SK-N-SH treated with all-trans-retinoic acid at 6 μM for 48 hours (cell line): ENCODE measurements around the gene LRMDA.

Experiments used
- ATAC-seq: fragments of 200-7000 bp; cut with Tn5 transposase; 3 replicates; pipeline ENCODE4 v1.9.1; 2020; ENCODE audit warnings: mild to moderate bottlenecking, moderate library complexity
- ARNTL ChIP-seq: fragments of 450-650 bp; formaldehyde crosslinking; IDR thresholded peaks from 2 replicates; pipeline ENCODE4 v1.5.0; 2020; ENCODE audit warnings: low read depth, mild to moderate bottlenecking, moderate library complexity, borderline replicate concordance
- BACH2 ChIP-seq: fragments of 250-450 bp; sonication (Bioruptor Pico); IDR thresholded peaks from 2 replicates; pipeline ENCODE4 v1.9.0; 2021; ENCODE audit warnings: mild to moderate bottlenecking, borderline replicate concordance
- CREB5 ChIP-seq: fragments of 250-450 bp; sonication (Bioruptor Pico); IDR thresholded peaks from 2 replicates; pipeline ENCODE4 v1.5.1; 2020; ENCODE audit warnings: low read depth, mild to moderate bottlenecking, moderate library complexity
- CSDC2 ChIP-seq: fragments of 250-450 bp; sonication (Bioruptor Pico); IDR thresholded peaks from 2 replicates; pipeline ENCODE4 v1.5.0; 2020; ENCODE audit warnings: mild to moderate bottlenecking, moderate library complexity
- CSRNP3 ChIP-seq: fragments of 250-450 bp; sonication (Bioruptor Pico); IDR thresholded peaks from 2 replicates; pipeline ENCODE4 v1.5.1; 2021; ENCODE audit warnings: mild to moderate bottlenecking, moderate library complexity
- ESRRG ChIP-seq: fragments of 250-450 bp; sonication (Bioruptor Pico); IDR thresholded peaks from 2 replicates; pipeline ENCODE4 v1.6.1; 2021; ENCODE audit warnings: mild to moderate bottlenecking
- GLIS3 ChIP-seq: fragments of 250-450 bp; sonication (Bioruptor Pico); IDR thresholded peaks from 2 replicates; pipeline ENCODE4 v1.5.0; 2020; ENCODE audit warnings: mild to moderate bottlenecking, moderate library complexity
- ISL1 ChIP-seq: fragments of 250-450 bp; sonication (Bioruptor Pico); IDR thresholded peaks from 2 replicates; pipeline ENCODE4 v2.1.2; 2022; ENCODE audit warnings: mild to moderate bottlenecking, moderate library complexity
- OSR1 ChIP-seq: fragments of 250-450 bp; sonication (Bioruptor Pico); IDR thresholded peaks from 2 replicates; pipeline ENCODE4 v1.8.0; 2022; ENCODE audit warnings: moderate library complexity, mild to moderate bottlenecking, inconsistent platforms
- POU6F1 ChIP-seq: fragments of 250-450 bp; sonication (Bioruptor Pico); IDR thresholded peaks from 2 replicates; pipeline ENCODE4 v1.8.0; 2021; ENCODE audit warnings: low read depth, mild to moderate bottlenecking, moderate library complexity, borderline replicate concordance
- PPARA ChIP-seq: fragments of 250-450 bp; sonication (Bioruptor Pico); IDR thresholded peaks from 2 replicates; pipeline ENCODE4 v1.5.0; 2020; ENCODE audit warnings: mild to moderate bottlenecking, borderline replicate concordance
- RARB ChIP-seq: fragments of 250-450 bp; sonication (Bioruptor Pico); IDR thresholded peaks from 2 replicates; pipeline ENCODE4 v1.8.0; 2021; ENCODE audit warnings: mild to moderate bottlenecking, moderate library complexity
- TCF4 ChIP-seq: fragments of 250-450 bp; sonication (Bioruptor Pico); IDR thresholded peaks from 2 replicates; pipeline ENCODE4 v1.8.0; 2021; ENCODE audit warnings: mild to moderate bottlenecking, moderate library complexity, borderline replicate concordance
- TOX ChIP-seq: fragments of 250-450 bp; sonication (Bioruptor Pico); IDR thresholded peaks from 2 replicates; pipeline ENCODE4 v1.8.0; 2021; ENCODE audit warnings: mild to moderate bottlenecking, moderate library complexity, borderline replicate concordance
- TSHZ2 ChIP-seq: fragments of 250-450 bp; sonication (Bioruptor Pico); IDR thresholded peaks from 2 replicates; pipeline ENCODE4 v1.5.0; 2020; ENCODE audit warnings: mild to moderate bottlenecking, moderate library complexity
- ZC3H10 ChIP-seq: fragments of 250-450 bp; sonication (Bioruptor Pico); IDR thresholded peaks from 2 replicates; pipeline ENCODE4 v1.5.1; 2021; ENCODE audit warnings: mild to moderate bottlenecking, moderate library complexity
- ZFP3 ChIP-seq: fragments of 250-450 bp; sonication (Bioruptor Pico); IDR thresholded peaks from 2 replicates; pipeline ENCODE4 v1.5.0; 2020; ENCODE audit warnings: mild to moderate bottlenecking, moderate library complexity
- ZFP30 ChIP-seq: fragments of 450-650 bp; formaldehyde crosslinking; IDR thresholded peaks from 2 replicates; pipeline ENCODE4 v1.5.0; 2022; ENCODE audit warnings: mild to moderate bottlenecking, moderate library complexity
- ZNF565 ChIP-seq: fragments of 450-650 bp; formaldehyde crosslinking; conservative IDR thresholded peaks from 2 replicates; pipeline ENCODE4 v1.5.0; 2020; ENCODE audit warnings: low read depth, mild to moderate bottlenecking, moderate library complexity
- ZNF70 ChIP-seq: fragments of 450-650 bp; formaldehyde crosslinking; IDR thresholded peaks from 2 replicates; pipeline ENCODE4 v1.5.0; 2020; ENCODE audit warnings: mild to moderate bottlenecking, moderate library complexity
- ZNF8 ChIP-seq: fragments of 450-650 bp; formaldehyde crosslinking; IDR thresholded peaks from 2 replicates; pipeline ENCODE4 v1.5.0; 2020; ENCODE audit warnings: mild to moderate bottlenecking, moderate library complexity
- TF ChIP-seq, protein P1 (sequence below): fragments of 250-450 bp; sonication (Bioruptor Pico); IDR thresholded peaks from 2 replicates; pipeline ENCODE4 v1.8.0; 2020; ENCODE audit warnings: mild to moderate bottlenecking, moderate library complexity, borderline replicate concordance

Gene LRMDA

GRCh38 chr10:76395251-76395650, 963.8 kb downstream of the LRMDA start:
- TF ChIP-seq, protein P1, sequence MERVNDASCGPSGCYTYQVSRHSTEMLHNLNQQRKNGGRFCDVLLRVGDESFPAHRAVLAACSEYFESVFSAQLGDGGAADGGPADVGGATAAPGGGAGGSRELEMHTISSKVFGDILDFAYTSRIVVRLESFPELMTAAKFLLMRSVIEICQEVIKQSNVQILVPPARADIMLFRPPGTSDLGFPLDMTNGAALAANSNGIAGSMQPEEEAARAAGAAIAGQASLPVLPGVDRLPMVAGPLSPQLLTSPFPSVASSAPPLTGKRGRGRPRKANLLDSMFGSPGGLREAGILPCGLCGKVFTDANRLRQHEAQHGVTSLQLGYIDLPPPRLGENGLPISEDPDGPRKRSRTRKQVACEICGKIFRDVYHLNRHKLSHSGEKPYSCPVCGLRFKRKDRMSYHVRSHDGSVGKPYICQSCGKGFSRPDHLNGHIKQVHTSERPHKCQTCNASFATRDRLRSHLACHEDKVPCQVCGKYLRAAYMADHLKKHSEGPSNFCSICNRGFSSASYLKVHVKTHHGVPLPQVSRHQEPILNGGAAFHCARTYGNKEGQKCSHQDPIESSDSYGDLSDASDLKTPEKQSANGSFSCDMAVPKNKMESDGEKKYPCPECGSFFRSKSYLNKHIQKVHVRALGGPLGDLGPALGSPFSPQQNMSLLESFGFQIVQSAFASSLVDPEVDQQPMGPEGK (CRISPR knock-in tag), result no peak
- TF ChIP-seq CREB5 (CRISPR knock-in tag) (no peak), ISL1 (CRISPR knock-in tag) (no peak), TSHZ2 (CRISPR knock-in tag) (no peak), GLIS3 (CRISPR knock-in tag) (no peak), ESRRG (CRISPR knock-in tag) (no peak), ZNF8 (no peak), CSDC2 (CRISPR knock-in tag) (no peak), PPARA (no peak), TCF4 (no peak), ARNTL (CRISPR knock-in tag) (no peak), ZNF70 (no peak), OSR1 (CRISPR knock-in tag) (no peak), POU6F1 (CRISPR knock-in tag) (no peak), BACH2 (CRISPR knock-in tag) (no peak), TOX (CRISPR knock-in tag) (no peak), ZFP30 (CRISPR knock-in tag) (no peak)
- ATAC-seq, result no peak

- no peak for ATAC-seq
- TF ChIP-seq ESRRG (CRISPR knock-in tag) (no peak), ISL1 (CRISPR knock-in tag) (no peak), ZFP3 (CRISPR knock-in tag) (no peak), ZNF565 (CRISPR knock-in tag) (no peak), RARB (CRISPR knock-in tag) (no peak), CSRNP3 (CRISPR knock-in tag) (no peak)
These were observed 964.7 kb downstream of the LRMDA start for GRCh38 chr10:76396134-76396533.

DNA sequence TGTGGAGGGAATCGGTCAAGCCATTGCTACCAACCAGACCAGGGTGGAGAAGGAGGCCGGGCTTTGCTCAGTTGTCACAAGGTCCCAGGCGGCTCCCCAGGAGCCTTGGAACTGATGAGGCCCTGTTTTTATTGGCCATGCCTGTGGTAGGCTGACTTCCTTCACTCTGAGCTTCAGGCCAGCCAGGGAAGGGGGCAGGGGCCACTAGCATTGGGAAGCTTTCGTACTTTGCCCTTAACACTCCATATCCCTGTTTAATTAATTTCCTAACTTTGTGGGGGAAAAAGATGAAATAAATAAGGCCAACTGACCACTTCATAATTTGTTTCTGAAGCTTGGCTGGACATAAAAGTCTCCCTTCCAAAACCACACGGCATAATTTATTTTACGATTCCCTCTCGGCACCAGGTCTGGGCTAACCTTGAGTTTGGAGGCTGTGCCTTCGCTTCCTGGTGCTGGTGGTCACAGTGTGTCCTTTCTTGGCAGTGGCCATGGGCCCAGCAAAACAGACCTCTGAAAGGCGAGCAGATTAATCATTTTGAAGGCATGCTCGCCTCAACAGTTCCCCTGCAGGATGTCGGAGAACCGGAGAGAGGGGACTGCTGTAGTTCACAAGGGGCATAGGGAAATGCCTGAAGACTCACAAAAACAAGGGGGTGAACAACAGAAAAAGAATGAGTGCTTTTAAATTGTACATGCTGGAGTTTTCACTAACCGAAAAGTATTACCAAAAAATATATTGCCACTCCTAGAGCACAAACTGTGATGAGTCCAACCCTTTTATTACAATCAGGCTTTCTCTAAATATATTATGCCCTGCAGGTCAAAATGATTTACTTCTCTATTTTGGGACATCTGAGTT, 966.0 kb downstream of the LRMDA start:
- ATAC-seq, result no peak
- TF ChIP-seq RARB (CRISPR knock-in tag), result no peak
- no peak for TF ChIP-seq ESRRG (CRISPR knock-in tag)
- no peak for TF ChIP-seq OSR1 (CRISPR knock-in tag)
- no peak for TF ChIP-seq TOX (CRISPR knock-in tag)
- TF ChIP-seq PPARA, result no peak
- TF ChIP-seq ZNF565 (CRISPR knock-in tag), result no peak
- no peak for TF ChIP-seq ZFP3 (CRISPR knock-in tag)
- no peak for TF ChIP-seq ZC3H10
- TF ChIP-seq, all 23 proteins: peak for 0
